Measurements from ENCODE around the gene STXBP5.

The STXBP5 gene

GRCh38 chr6:147185216-147185615 is 19.0 kb upstream of the STXBP5 start:
- H3K27ac ChIP-seq: no peak overlapping the region
- no peak for TF ChIP-seq CTCF (conservative IDR thresholded peaks at IDR 0.05; ENCODE audit: low read depth)
- CTCF ChIA-PET: no interaction called here
- POLR2A ChIA-PET (ENCODE audit: low non-redundant PET): no interaction called here
- DNase-seq (ENCODE audit: low spot score): no peak

- ChIA-PET POLR2A (ENCODE audit: low non-redundant PET) (no interaction called here), CTCF (no interaction called here)
- no peak for DNase-seq (ENCODE audit: low spot score)
- no peak for TF ChIP-seq CTCF (conservative IDR thresholded peaks at IDR 0.05; ENCODE audit: low read depth)
- H3K27ac ChIP-seq: no peak overlapping the region
Measured at GRCh38 chr6:147190556-147190955, 13.7 kb upstream of the STXBP5 start.

GRCh38 chr6:147192278-147192911 is 11.8 kb upstream of the STXBP5 start:
- TF ChIP-seq CTCF (conservative IDR thresholded peaks at IDR 0.05; ENCODE audit: low read depth): no peak
- CTCF ChIA-PET: no interaction called here
- POLR2A ChIA-PET (ENCODE audit: low non-redundant PET): no interaction called here
- DNase-seq (ENCODE audit: low spot score): no peak
- H3K27ac ChIP-seq: no peak overlapping the region

GRCh38 chr6:147194652-147195411 is 9.4 kb upstream of the STXBP5 start:
- TF ChIP-seq CTCF (conservative IDR thresholded peaks at IDR 0.05; ENCODE audit: low read depth): no peak
- POLR2A ChIA-PET (ENCODE audit: low non-redundant PET): no interaction called here
- H3K27ac ChIP-seq: no peak overlapping the region
- peak; percentile 25 for DNase-seq (ENCODE audit: low spot score)
- CTCF ChIA-PET: no interaction called here

- no peak for DNase-seq (ENCODE audit: low spot score)
- TF ChIP-seq CTCF (conservative IDR thresholded peaks at IDR 0.05; ENCODE audit: low read depth): no peak
- ChIA-PET POLR2A (ENCODE audit: low non-redundant PET) (no interaction called here), CTCF (no interaction called here)
- no peak overlapping the region for H3K27ac ChIP-seq
Measured at GRCh38 chr6:147195510-147195909, 8.7 kb upstream of the STXBP5 start.

GRCh38 chr6:147195987-147196386 is 8.2 kb upstream of the STXBP5 start:
- no peak for DNase-seq (ENCODE audit: low spot score)
- TF ChIP-seq CTCF (conservative IDR thresholded peaks at IDR 0.05; ENCODE audit: low read depth): no peak
- POLR2A ChIA-PET (ENCODE audit: low non-redundant PET): no interaction called here
- no peak overlapping the region for H3K27ac ChIP-seq
- CTCF ChIA-PET: no interaction called here

Data from RWPE1 (cell line).